Measurements from ENCODE around the gene RTN4RL2.

Gene RTN4RL2

DNA sequence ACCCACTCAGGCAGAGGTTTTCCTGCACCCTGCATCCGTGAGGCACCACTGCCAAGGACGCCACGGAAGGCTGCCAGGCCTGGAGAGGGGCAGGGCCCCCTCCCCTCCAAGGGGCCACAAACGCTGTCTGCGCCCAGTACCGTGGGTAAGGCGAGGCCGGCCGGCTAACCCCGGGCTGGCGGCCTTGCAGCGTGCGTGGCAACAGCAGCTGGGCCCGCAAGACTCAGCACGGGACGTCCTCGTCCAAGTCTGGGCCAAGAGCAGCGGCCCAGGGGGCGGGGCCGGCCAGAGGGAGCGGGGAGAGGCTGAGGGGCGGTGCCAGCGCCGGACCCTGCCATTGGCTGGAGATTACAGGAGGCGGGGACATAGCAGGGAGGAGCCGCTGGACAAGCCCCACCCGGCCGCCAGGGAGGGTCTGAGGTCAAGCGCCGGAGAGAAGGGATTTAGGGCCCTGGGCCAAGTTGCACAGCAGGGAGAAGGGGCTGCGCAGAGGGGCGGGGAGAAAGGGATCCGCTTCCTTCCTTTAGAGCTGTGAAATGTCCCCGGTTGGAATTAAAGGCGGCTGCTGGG is 39.2 kb downstream of the RTN4RL2 start:
- H2AFZ ChIP-seq (ENCODE audit: low read depth, low read length, severe bottlenecking): no peak overlapping the region
- no peaks in the 10 kb centered on the region for H4K20me1 ChIP-seq (ENCODE audit: low read depth, low read length)
- no peaks in the 10 kb centered on the region for H3K27me3 ChIP-seq (ENCODE audit: low read length)
- no peaks in the 10 kb centered on the region for H3K36me3 ChIP-seq (ENCODE audit: low read length)
- peaks cover 8% of the 10 kb centered on the region; the same call in 1 of the 2 replicates for H3K79me2 ChIP-seq (ENCODE audit: insufficient read depth, low read length)
- H3K4me3 ChIP-seq (ENCODE audit: insufficient read depth, low read length, poor library complexity, severe bottlenecking): no peak overlapping the region
- H3K9ac ChIP-seq (ENCODE audit: low read length): no peak overlapping the region
- H3K9me2 ChIP-seq (replicated peaks; ENCODE audit: insufficient read depth, low read length): no peaks in the 10 kb centered on the region
- TF ChIP-seq, protein P1, sequence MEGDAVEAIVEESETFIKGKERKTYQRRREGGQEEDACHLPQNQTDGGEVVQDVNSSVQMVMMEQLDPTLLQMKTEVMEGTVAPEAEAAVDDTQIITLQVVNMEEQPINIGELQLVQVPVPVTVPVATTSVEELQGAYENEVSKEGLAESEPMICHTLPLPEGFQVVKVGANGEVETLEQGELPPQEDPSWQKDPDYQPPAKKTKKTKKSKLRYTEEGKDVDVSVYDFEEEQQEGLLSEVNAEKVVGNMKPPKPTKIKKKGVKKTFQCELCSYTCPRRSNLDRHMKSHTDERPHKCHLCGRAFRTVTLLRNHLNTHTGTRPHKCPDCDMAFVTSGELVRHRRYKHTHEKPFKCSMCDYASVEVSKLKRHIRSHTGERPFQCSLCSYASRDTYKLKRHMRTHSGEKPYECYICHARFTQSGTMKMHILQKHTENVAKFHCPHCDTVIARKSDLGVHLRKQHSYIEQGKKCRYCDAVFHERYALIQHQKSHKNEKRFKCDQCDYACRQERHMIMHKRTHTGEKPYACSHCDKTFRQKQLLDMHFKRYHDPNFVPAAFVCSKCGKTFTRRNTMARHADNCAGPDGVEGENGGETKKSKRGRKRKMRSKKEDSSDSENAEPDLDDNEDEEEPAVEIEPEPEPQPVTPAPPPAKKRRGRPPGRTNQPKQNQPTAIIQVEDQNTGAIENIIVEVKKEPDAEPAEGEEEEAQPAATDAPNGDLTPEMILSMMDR (IDR thresholded peaks at IDR 0.05; ENCODE audit: insufficient read depth, low read length, poor library complexity, severe bottlenecking): no peak
- no peak for TF ChIP-seq EZH2phosphoT487 (conservative IDR thresholded peaks at IDR 0.05; ENCODE audit: low read length)
- no peaks in the 10 kb centered on the region for H3K9me3 ChIP-seq (ENCODE audit: insufficient read depth, low read length)
- H3F3A ChIP-seq (ENCODE audit: insufficient read depth): no peaks in the 10 kb centered on the region
- H3K4me2 ChIP-seq (ENCODE audit: low read depth, low read length, poor library complexity, severe bottlenecking): no peak overlapping the region
- no peak overlapping the region for H3K27ac ChIP-seq (ENCODE audit: low read depth, low read length)

DNA sequence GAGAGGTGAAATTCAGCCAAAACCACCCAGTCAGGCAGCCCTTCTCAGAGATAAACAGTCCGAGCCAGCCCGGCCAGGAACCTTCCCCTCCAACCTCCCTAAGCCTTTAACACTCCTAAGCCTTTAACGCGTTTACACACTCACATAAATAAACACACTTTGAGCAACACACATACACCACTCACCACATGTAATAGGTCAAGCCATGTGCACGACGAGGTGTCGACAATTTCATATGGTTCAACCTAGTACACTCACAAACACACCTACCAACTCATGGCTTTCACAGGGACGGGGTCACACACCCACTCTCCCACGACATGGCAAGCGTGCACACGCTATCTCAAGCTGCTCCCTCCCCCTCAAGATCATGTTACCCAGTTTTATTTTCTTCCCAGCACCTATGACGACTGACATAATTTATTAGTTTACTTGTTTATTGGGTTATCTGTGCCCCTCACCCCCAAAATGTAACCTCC is 39.7 kb downstream of the RTN4RL2 start:
- H3K27me3 ChIP-seq (ENCODE audit: low read length): no peaks in the 10 kb centered on the region
- no peak overlapping the region for H3K27ac ChIP-seq (ENCODE audit: low read depth, low read length)
- no peaks in the 10 kb centered on the region for H3K9me3 ChIP-seq (ENCODE audit: insufficient read depth, low read length)
- H3K9ac ChIP-seq (ENCODE audit: low read length): no peak overlapping the region
- H3K79me2 ChIP-seq (ENCODE audit: insufficient read depth, low read length): peaks cover 11% of the 10 kb centered on the region; the same call in 1 of the 2 replicates
- no peaks in the 10 kb centered on the region for H3K9me2 ChIP-seq (replicated peaks; ENCODE audit: insufficient read depth, low read length)
- no peaks in the 10 kb centered on the region for H3K36me3 ChIP-seq (ENCODE audit: low read length)
- H3K4me2 ChIP-seq (ENCODE audit: low read depth, low read length, poor library complexity, severe bottlenecking): no peak overlapping the region
- H3F3A ChIP-seq (ENCODE audit: insufficient read depth): no peaks in the 10 kb centered on the region
- no peak for TF ChIP-seq EZH2phosphoT487 (conservative IDR thresholded peaks at IDR 0.05; ENCODE audit: low read length)
- TF ChIP-seq, protein P1 (IDR thresholded peaks at IDR 0.05; ENCODE audit: insufficient read depth, low read length, poor library complexity, severe bottlenecking): no peak
- H3K4me3 ChIP-seq (ENCODE audit: insufficient read depth, low read length, poor library complexity, severe bottlenecking): no peak overlapping the region
- no peaks in the 10 kb centered on the region for H4K20me1 ChIP-seq (ENCODE audit: low read depth, low read length)
- no peak overlapping the region for H2AFZ ChIP-seq (ENCODE audit: low read depth, low read length, severe bottlenecking)

DNA sequence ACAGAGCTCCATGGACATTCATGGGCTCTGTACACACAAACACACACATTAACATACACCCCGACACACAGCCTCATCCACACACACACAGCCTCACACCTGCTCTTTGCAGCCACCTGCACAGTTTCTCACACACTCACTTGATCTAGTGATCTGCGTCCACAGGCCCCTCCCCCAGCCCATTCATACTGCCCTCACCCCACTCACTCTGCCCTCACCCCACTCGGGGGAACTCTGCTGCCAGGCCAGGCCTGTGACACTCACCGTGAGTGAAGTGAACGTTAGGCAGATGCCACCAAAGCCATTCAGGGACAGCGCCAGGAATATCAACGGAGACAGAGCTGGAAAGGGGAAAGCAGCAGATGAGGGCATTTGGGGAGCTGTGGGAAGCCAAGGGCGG is 40.2 kb downstream of the RTN4RL2 start:
- H3K27me3 ChIP-seq (ENCODE audit: low read length): no peaks in the 10 kb centered on the region
- H3K9ac ChIP-seq (ENCODE audit: low read length): no peak overlapping the region
- H4K20me1 ChIP-seq (ENCODE audit: low read depth, low read length): no peaks in the 10 kb centered on the region
- H2AFZ ChIP-seq (ENCODE audit: low read depth, low read length, severe bottlenecking): no peak overlapping the region
- H3K79me2 ChIP-seq (ENCODE audit: insufficient read depth, low read length): peaks cover 11% of the 10 kb centered on the region; the same call in 1 of the 2 replicates
- no peak overlapping the region for H3K4me2 ChIP-seq (ENCODE audit: low read depth, low read length, poor library complexity, severe bottlenecking)
- no peaks in the 10 kb centered on the region for H3K9me3 ChIP-seq (ENCODE audit: insufficient read depth, low read length)
- H3K4me3 ChIP-seq (ENCODE audit: insufficient read depth, low read length, poor library complexity, severe bottlenecking): no peak overlapping the region
- no peaks in the 10 kb centered on the region for H3K36me3 ChIP-seq (ENCODE audit: low read length)
- no peaks in the 10 kb centered on the region for H3K9me2 ChIP-seq (replicated peaks; ENCODE audit: insufficient read depth, low read length)
- H3K27ac ChIP-seq (ENCODE audit: low read depth, low read length): no peak overlapping the region
- no peak for TF ChIP-seq EZH2phosphoT487 (conservative IDR thresholded peaks at IDR 0.05; ENCODE audit: low read length)
- TF ChIP-seq, protein P1 (IDR thresholded peaks at IDR 0.05; ENCODE audit: insufficient read depth, low read length, poor library complexity, severe bottlenecking): no peak
- no peaks in the 10 kb centered on the region for H3F3A ChIP-seq (ENCODE audit: insufficient read depth)

All from SU-DHL-6 (cell line).